HG03354 (cell line): ENCODE measurements around the gene SPOCD1.

Source experiments
- ATAC-seq: cut with Tn5 transposase; IDR thresholded peaks from one replicate; pipeline ENCODE4 v1.9.1; 2021; ENCODE audit warnings: mild to moderate bottlenecking; ENCODE audit not compliant: unreplicated experiment, poor library complexity, severe bottlenecking

SPOCD1 gene

DNA sequence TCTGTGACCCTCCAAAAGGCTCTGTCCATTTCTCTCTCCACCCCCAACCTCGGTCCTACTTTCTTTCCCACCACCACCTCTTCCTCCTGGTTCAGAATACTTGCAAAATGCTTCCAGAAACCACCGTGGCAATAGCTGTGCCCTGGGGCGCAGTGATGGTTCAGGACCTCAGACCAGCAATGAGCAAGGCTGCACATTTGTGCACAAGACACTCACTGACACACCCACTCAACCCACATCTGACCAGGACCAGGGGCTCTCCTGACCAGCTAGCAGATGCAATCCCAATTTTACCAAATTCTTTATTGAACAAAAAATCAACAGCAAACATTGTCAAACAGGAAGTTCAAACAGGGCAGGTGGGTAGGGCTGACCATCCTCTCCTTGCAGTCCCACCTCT lies 25.7 kb downstream of the SPOCD1 start:
- ATAC-seq = no peak

- peak; percentile 57 for ATAC-seq
These were observed 26.4 kb downstream of the SPOCD1 start for GRCh38 chr1:31789259-31790065.

DNA sequence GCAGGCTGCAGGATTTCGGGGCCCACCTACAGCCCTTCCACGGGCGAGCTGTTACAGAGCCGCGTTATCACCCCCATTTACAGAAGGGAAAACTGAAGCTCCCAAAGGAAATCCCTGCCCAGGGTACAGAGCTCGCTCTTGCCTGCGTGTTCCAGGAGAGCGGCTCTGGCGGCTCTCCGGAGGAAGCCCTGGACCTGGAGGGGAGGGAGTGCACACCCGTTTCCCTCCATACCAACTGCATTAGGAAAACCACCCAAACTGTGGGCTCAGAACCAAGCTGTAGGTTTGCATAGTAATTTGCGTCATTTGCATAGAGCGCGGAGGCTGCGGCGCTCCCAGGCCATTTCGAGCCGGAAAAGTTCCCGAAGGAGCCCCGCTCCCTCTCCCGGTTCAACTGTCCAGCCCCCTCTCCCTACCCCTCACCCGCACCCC lies 27.0 kb downstream of the SPOCD1 start:
- peak; percentile 39 for ATAC-seq

DNA sequence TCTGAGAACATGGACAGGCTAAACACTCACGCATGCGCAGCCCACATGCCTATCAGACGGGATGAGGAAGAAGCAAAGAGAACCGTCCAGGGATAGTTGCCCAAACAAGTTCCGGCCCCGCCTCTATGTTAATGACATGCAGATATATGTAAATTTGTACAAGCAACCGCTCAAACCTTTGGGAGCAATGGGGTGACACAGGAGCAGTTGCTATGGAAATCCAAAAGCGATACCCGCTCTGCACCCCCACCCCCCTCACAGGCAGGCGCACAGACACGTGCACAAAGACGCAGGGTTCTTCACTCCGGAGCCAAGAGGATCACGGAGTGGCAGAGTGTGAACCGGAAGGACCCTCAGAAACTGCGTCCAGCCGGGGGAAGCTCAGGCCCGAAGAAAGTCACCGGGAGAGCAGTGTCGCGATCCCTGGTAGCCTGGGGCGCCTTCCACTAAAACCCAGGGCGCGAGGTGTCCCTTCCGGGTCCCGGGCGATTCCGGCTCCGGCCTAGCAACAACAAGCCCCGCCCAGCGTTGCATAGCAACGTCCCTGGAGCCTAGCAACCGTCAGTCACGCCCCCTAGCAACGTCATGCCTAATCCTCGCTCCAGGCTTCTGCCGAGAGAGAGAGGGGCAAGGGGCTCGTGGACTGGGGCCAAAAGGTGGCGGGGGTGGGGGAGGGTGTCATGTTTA lies 27.5 kb downstream of the SPOCD1 start:
- ATAC-seq = peak; percentile 80

DNA sequence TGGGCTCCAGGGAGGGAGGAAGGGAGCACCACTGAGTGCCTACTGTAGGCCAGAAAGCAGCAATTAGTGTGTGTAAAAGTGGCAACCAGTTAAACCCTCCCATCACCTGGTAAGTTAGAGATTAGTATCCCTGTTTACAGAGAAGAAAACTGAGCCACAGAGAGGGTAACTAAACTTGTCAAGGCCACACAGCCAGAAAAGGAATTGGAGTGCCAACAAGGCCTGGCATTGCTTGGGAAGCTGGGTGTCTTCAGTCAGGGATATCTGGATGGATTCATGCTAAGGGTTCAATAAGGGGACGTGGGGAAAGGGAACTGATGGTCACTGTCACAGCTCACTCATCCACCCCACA lies 28.1 kb downstream of the SPOCD1 start:
- no peak for ATAC-seq

DNA sequence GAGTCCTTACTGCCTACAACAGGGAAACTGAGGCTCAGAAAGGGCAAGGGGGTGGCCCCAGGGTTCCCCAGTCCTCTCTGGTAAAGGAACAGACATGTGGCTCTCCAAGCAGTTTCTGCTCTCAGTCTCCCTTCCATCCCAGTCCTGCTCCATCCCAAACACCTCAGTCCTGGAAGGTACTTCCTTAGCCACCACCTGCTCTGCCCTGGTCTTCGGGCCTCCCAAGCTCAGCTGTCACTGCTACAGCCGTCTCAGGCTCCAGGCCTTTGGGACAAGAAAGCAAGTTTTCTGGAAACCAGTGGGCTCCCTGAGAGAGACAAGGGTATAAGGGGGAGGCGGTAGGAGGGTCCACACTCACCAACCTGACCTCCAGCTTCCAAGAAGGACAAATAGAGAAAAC lies 28.6 kb downstream of the SPOCD1 start:
- no peak for ATAC-seq

- no peak for ATAC-seq
These were observed 29.3 kb downstream of the SPOCD1 start for GRCh38 chr1:31786366-31787060.

- ATAC-seq = no peak
These were observed 29.9 kb downstream of the SPOCD1 start for GRCh38 chr1:31785947-31786290.

GRCh38 chr1:31785020-31785946 lies 30.5 kb downstream of the SPOCD1 start:
- ATAC-seq = no peak

DNA sequence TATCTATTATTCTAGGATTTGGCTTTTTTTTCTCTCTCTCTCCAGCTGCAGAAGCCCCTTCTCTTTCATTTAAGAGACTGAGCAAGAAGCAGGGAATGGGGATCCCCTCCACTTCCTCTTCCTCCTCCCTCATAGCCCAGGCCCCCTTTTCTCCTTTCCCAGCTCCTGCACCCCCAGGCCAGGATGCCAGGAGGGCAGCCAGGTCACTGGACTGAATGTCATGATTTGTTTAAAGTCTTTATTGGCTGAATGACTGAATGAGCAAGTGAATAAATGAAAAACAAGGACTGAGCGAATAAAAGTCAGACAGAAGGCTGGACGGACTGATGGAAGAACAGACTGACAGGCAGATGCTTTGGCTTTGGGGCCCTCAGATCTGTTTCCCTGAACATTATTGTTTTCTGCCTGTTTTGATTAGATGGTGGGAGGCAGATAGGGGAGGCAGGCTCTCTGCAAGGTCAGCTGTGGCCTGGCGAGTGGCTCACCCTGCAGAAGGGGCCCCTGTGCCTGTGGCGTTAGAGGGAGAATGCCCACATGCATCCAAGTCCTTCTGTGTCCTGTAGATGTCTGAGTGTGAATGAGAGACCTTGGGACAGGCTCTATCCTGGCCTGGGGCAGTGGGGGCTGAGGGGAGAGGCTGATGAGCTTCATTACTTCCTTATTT lies 31.3 kb downstream of the SPOCD1 start:
- no peak for ATAC-seq

DNA sequence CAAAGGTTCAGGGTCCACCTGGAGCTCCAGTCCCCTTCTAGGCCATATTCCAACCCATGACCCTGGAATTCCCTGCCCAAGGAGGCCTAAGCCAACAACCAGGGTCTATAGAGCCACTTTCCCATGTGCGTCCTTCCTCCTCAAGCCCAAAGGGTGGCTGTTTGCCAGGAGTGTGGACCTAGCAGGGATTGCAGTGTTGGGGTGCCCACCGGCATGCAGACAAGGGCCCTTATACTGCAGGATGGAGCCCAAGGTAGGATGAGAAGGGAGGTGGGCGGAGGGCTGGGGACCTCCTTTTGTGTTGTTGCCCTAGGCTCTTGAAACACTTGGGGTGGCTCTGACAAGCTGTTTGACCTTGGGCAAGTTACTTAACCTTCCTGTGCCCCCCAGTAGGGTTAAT lies 32.0 kb downstream of the SPOCD1 start:
- no peak for ATAC-seq

- no peak for ATAC-seq
These were observed 33.1 kb downstream of the SPOCD1 start for GRCh38 chr1:31782421-31783410.

DNA sequence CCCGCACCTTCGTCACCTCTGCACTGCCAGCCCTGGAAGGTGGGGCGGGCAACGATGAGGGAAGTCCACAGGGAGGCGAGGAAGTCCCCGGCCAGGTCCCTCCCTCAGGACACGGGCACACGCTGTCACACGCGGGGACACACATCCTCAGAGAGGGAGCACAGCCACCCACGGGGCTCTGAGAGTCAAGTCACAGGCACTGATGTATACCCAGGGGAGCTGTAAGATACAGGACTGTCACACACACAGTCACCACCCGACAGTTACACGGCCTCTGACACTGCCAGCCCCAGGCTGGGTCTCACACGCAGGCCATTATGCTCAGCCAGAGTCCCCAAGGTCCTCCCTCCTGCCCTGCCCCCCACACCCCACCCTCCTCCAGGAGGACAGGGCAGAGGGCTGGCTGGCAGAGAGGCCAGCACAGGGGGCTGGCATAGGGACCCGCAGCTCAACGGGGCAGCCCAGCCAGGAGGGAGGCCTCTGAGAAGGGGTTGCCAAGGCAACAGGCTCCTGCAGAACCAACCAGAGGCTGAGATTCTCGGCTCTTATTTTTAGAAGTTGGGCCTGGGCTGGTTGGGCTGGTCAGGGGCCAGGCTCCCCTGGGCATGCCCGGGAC lies 34.0 kb downstream of the SPOCD1 start:
- no peak for ATAC-seq

GRCh38 chr1:31781138-31781755 lies 34.6 kb downstream of the SPOCD1 start:
- ATAC-seq = no peak

- no peak for ATAC-seq
These were observed 35.2 kb downstream of the SPOCD1 start for GRCh38 chr1:31780632-31781031.

DNA sequence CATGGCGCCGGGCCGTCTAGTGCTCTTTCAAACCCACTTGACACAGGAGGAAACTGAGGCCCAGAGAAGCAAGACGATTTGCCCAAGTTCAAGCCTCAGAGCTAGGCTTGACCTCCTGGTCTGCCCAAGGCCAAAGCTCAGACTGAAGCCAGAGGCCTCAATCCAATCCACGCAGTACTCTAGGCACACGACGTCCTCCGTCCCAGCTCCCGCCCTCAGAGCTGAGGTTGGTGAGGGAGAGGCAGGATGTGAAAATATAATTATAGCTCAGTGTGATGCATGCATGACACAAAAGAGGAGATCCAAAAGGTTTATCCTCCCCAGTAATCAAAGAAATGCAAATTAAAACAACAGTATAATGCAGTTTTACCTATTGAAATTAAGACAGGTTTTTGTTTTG lies 36.1 kb downstream of the SPOCD1 start:
- ATAC-seq = no peak

GRCh38 chr1:31778763-31779488 lies 36.9 kb downstream of the SPOCD1 start:
- ATAC-seq = no peak
